Measurements from ENCODE around the gene FASTKD1. TPM values are rescaled to one million over a fixed set of nuclear protein-coding genes. Genes with fewer than 3 reads are reported as not detected.

The FASTKD1 gene
- polyA plus RNA-seq, 10 donors = 15.4 to 31.6 (median 23.6) TPM

DNA sequence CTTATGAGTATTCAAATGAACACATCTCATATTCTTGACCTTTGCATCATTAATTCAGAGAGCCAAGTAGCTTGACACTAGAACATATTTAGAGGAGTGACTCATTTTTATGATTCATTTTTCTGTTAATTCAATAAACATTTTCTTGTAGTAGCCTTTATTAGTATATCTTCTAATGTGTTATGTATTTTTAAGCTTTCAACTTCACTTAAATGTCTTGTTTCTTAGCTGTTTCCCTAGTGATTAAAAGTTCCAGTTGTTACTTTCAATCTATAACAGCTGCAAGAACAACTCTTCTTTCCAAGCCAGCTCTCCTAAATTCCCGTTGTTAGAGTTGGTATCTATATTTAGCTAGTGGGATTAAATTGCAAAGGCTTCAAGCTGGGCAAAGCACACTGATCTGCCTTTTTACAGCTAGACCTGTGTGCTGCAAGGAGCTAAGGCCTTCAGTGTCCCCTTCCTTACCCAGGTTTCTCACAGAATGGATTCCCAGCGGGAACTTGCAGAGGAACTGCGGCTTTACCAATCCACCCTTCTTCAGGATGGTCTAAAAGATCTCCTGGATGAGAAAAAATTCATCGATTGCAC, 64.3 kb downstream of the FASTKD1 start, which contains the start of gene KLHL41:
Gene KLHL41, plus strand, starts transcription at position 405 of the 588 bp plus-strand sequence. Its CDS starts 77 bp downstream, at position 482.
- DNase-seq = peak; percentile 76 to 83 (median 81)

DNA sequence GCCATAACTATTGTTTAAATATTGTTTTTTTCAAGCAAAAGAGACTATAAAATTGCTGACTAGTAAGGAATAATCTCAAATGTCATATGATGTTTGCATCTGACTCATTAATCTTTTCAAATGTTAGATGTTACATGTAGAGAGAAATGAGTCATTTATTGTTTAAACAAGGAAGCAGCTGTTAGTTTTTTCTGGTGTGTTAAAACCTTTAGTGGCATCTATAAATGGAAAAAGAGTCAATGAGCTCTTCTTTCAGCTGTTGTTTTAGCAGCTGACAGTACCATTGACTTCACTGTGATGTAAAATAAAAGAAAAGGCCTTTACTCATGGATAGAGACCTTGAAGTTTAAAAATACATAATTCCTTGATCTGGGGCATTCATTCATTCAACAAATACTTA, 66.0 kb downstream of the FASTKD1 start:
- DNase-seq = peak in 1 of 3 donors; percentile 36

DNA sequence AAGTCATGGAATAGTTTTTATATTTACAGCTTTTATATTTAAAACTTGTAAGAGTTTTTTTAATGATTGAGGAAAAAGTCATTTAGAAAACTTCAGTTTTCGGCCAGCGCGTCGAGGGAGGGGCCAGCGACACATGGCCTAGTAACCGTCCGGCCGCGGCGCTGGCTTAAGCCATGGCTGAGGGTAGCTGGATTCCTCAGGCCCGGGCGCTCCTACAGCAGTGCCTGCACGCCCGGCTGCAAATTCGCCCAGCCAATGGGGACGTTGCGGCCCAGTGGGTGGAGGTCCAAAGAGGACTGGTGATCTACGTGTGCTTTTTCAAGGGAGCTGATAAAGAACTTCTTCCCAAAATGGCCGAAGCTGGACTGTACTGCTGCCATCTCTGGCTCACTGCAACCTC, 69.0 kb downstream of the FASTKD1 start:
- DNase-seq = no peak

DNA sequence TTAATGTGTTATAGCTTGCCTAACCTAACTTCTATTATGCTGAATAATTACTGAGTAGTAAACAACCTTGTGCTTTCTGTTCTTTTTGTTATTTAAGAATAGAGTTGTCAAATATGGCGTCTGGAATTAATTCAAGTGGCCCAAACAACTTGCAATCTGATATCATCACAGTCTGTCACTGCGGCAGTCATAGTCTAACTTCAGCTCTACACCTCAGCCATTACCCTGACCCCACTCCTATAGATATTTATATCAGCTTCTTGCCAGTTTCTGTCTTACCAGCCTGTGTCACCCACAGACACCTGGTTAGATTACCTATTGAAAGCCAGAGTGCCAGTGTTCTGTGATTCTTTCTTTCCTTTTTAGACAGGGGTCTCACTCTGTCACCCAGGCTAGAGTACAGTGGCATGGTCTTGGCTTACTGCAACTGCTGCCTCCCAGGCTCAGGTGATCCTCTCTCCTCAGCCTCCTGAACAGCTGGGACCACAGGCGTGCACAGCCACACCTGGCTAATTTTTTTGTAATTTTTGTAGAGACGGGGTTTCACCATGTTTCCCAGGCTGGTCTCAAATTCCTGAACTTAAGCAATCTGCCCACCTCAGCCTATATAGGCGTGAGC, 78.2 kb downstream of the FASTKD1 start:
- no peak for DNase-seq

DNA sequence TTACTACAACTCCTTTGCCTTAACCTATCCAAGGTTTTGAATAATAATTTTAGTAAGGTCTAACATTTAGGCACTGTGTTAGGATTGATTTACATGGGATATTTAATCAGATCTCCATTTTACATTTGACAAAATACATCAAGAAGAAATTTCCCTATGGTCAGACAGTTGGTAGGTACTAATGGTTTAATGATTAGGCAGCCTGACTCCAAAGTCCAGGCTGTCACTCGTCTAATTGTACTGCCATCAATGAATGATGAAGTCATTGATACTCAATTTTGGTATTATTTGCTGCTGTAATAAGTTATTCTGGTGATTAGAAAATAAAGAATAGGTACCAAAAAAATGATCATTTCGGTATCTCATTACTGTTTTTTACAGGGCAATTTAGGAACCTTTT, 80.3 kb downstream of the FASTKD1 start:
- DNase-seq = no peak

DNA sequence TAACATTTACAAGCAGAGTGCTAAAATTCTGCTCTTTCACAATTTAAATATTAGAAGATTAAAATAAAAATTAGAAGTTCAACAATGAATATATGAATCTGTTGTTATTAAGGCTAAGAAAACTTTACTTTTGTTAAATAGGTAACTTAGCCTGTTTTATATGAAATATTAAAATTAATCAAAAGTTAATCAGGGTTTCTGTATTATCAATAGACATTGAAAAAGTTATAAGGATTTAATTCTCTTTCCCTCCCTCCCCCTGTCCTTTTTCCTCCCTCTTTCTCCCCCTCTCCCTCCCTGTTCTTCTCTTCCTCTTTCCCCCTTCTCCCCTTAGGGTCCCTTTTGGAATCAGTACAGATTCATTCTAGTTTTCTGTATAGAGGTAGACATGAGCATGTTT, 82.3 kb downstream of the FASTKD1 start:
- DNase-seq = no peak

DNA sequence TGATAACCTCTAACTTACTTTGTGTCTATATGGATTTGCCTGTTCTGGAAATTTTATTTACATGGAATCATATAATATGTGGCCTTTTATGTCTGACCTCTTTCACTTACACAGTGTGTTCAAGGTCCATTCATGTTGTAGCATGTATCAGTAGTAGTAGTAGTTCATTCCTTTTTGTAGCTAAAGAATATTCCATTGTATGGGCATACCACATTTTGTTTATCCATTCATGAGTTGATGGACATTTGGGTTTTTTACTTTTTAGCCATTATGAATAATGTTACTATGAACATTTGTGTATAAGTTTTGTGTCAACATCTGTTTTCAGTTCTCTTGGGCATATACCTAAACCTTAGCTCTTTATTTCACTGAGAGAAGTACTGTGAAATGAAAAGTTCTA, 82.8 kb downstream of the FASTKD1 start:
- DNase-seq = no peak

DNA sequence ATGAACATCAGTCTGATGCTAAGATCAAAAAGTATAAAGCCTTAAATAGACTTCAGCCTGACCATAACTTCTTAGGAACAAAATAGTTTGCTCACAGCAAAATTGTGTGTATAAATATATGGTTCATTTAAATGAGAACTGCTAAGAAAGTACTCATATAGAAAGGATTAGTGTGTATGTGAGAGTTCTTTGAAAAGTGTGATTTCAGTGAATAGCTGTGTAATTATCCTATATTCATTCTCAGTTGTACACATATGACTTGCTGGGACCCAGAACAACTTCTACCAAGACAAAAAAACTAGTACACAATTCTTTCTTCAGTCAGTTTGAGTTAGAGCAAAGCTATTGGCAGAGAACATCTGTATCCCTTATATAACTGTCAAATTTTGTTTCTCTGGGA, 87.2 kb downstream of the FASTKD1 start:
- no peak for DNase-seq

DNA sequence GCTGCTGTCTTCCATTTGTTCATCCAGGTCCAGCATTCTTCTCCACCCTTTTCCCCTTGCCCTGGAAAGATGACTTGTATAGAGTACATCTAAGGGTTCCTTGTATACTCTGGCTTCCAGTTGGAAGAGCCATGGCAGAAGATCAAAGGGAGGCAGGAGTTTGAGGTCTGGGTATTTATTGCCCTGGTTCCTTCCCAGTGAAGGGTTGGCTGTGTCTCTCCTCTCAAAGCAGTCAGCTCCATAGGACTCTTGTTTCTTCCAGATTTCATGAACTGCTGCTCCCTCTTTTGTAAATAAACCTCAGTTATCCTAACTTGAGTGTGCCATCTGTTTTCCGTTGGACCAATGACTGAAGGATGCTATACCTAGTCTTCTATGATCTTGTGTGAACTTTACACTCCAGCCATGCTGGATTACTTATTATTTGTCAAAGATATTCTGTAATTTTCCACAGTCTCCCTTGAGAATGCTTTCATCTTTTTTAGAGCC, 88.0 kb downstream of the FASTKD1 start:
- no peak for DNase-seq

DNA sequence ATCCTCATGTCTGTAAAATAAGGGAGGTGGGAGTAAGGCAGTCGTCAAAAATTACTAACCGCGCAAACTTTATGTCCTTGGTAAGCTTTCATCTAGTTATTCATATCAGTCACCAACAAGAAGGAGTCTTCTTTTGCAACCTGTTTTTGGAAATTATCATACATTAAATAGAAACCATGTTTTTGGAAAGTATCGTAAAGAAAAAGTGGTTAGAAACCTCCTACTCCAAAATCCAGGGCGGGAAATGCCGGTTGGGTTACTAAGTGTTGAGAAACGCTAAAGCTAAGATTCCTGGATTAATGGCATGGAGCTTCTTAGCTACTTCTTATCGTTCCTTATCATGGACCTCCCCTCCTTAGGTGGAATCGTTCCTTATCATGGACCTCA, 93.6 kb downstream of the FASTKD1 start:
- peak in 1 of 3 donors; percentile 7 for DNase-seq

Other genes with a start within 250 kb of the FASTKD1 start
- gene LRP2, start 211.3 kb downstream of the FASTKD1 start, polyA plus RNA-seq (ENCODE audit: insufficient read length in 10 of 10) = under 1 TPM; 0.03 to 0.84 (median 0.13) TPM
- gene BBS5, start 94.4 kb downstream of the FASTKD1 start, polyA plus RNA-seq (ENCODE audit: insufficient read length in 10 of 10) = 1 to 10 TPM; 3.6 to 6.9 (median 4.9) TPM
- 1,000 to 10,000 TPM; 1,958 to 4,577 (median 3,328) TPM for gene KLHL41, start 64.2 kb downstream of the FASTKD1 start, polyA plus RNA-seq (ENCODE audit: insufficient read length in 10 of 10)
- gene PPIG, start 10.5 kb upstream of the FASTKD1 start, polyA plus RNA-seq (ENCODE audit: insufficient read length in 10 of 10) = 10 to 100 TPM; 45.7 to 61.9 (median 53.1) TPM
- gene CFAP210, start 120.5 kb upstream of the FASTKD1 start, polyA plus RNA-seq (ENCODE audit: insufficient read length in 10 of 10) = under 1 TPM in 9 of 10 donors, not detected in 1; 0.12 to 0.53 (median 0.25) TPM
- gene PHOSPHO2, start 120.6 kb upstream of the FASTKD1 start, polyA plus RNA-seq (ENCODE audit: insufficient read length in 10 of 10) = 1 to 10 TPM; 3.4 to 7.2 (median 4.8) TPM
- gene KLHL23, start 160.0 kb upstream of the FASTKD1 start, polyA plus RNA-seq (ENCODE audit: insufficient read length in 10 of 10) = 10 to 100 TPM; 25.7 to 39.6 (median 33.7) TPM
- 100 to 1,000 TPM; 103 to 135 (median 119) TPM for gene SSB, start 225.0 kb upstream of the FASTKD1 start, polyA plus RNA-seq (ENCODE audit: insufficient read length in 10 of 10)

All from muscle of back (tissue), 11 donors.